ENCODE results near the gene NEO1. TPM values are rescaled to one million over a fixed set of nuclear protein-coding genes. Genes with fewer than 3 reads are reported as not detected.

The NEO1 gene
- polyA plus RNA-seq, 1 donor (not counting 4 experiments of a cell fraction or from before 2014, with no cell fraction given) = 4.4 TPM

- Histone ChIP-seq H3K9me1 (ENCODE audit: control insufficient read depth, extremely low read depth, insufficient read depth, low read length) (no peaks in the 10 kb centered on the region), H3K9me3 (ENCODE audit: control insufficient read depth, low read depth, low read length) (no peaks in the 10 kb centered on the region), H3K4me2 (ENCODE audit: control insufficient read depth, extremely low read depth, insufficient read depth, low read depth, low read length) (no peak overlapping the region), H3K9ac (ENCODE audit: control insufficient read depth, extremely low read depth, insufficient read depth, low read length) (no peak overlapping the region), H3K4me3 (ENCODE audit: control insufficient read depth in 2 of 3, extremely low read depth in 1 of 3, insufficient read depth in 2 of 3, low read depth in 1 of 3, low read length in 3 of 3) (no peak overlapping the region), H3K4me1 (ENCODE audit: control insufficient read depth, extremely low read depth, insufficient read depth, low read length) (no peaks in the 10 kb centered on the region), H3K36me3 (ENCODE audit: control insufficient read depth in 2 of 2, extremely low read depth in 1 of 2, insufficient read depth in 2 of 2, low read length in 2 of 2) (no peaks in the 10 kb centered on the region), H3K27me3 (ENCODE audit: control insufficient read depth, extremely low read depth, insufficient read depth, low read length) (peaks cover 3% of the 10 kb centered on the region), H3K27ac (ENCODE audit: control insufficient read depth, insufficient read depth, low read length) (no peak overlapping the region), H2AFZ (ENCODE audit: control insufficient read depth, low read length) (no peak overlapping the region), H3K79me2 (ENCODE audit: control insufficient read depth, insufficient read depth, low read length) (no peaks in the 10 kb centered on the region), H4K20me1 (ENCODE audit: control insufficient read depth, extremely low read depth, insufficient read depth, low read length) (no peaks in the 10 kb centered on the region)
- dilution Hi-C loops (cut with MboI; ENCODE audit: extremely low pct_ligation_motif_present, low sequenced_read_pairs) = no loop called here
- FAIRE-seq (no peak), DNase-seq (ENCODE audit: low read depth, low spot score) (no peak)
- TF ChIP-seq EZH2 (IDR thresholded peaks at IDR 0.05; ENCODE audit: low read length) = no peak
- TF ChIP-seq CTCF (optimal IDR thresholded peaks at IDR 0.05 in 1 of 3, IDR thresholded peaks at IDR 0.05 in 1 of 3, conservative IDR thresholded peaks at IDR 0.05 in 1 of 3; ENCODE audit: extremely low read depth in 1 of 3, insufficient read depth in 2 of 3, low read length in 3 of 3) = no peak
Observed at GRCh38 chr15:73023071-73023470, 29.2 kb upstream of the NEO1 start.

- H4K20me1 ChIP-seq (ENCODE audit: control insufficient read depth, extremely low read depth, insufficient read depth, low read length) = no peaks in the 10 kb centered on the region
- FAIRE-seq (no peak), DNase-seq (ENCODE audit: low read depth, low spot score) (no peak)
- no peaks in the 10 kb centered on the region for H3K79me2 ChIP-seq (ENCODE audit: control insufficient read depth, insufficient read depth, low read length)
- no peaks in the 10 kb centered on the region for H3K9me1 ChIP-seq (ENCODE audit: control insufficient read depth, extremely low read depth, insufficient read depth, low read length)
- no peak overlapping the region for H3K4me2 ChIP-seq (ENCODE audit: control insufficient read depth, extremely low read depth, insufficient read depth, low read depth, low read length)
- TF ChIP-seq EZH2 (IDR thresholded peaks at IDR 0.05; ENCODE audit: low read length) = no peak
- no peak for TF ChIP-seq CTCF (optimal IDR thresholded peaks at IDR 0.05 in 1 of 3, IDR thresholded peaks at IDR 0.05 in 1 of 3, conservative IDR thresholded peaks at IDR 0.05 in 1 of 3; ENCODE audit: extremely low read depth in 1 of 3, insufficient read depth in 2 of 3, low read length in 3 of 3)
- no peak overlapping the region for H3K27ac ChIP-seq (ENCODE audit: control insufficient read depth, insufficient read depth, low read length)
- H3K4me3 ChIP-seq (ENCODE audit: control insufficient read depth in 2 of 3, extremely low read depth in 1 of 3, insufficient read depth in 2 of 3, low read depth in 1 of 3, low read length in 3 of 3) = no peak overlapping the region
- H3K27me3 ChIP-seq (ENCODE audit: control insufficient read depth, extremely low read depth, insufficient read depth, low read length) = peaks cover 3% of the 10 kb centered on the region
- dilution Hi-C loops (cut with MboI; ENCODE audit: extremely low pct_ligation_motif_present, low sequenced_read_pairs) = no loop called here
- no peak overlapping the region for H3K9ac ChIP-seq (ENCODE audit: control insufficient read depth, extremely low read depth, insufficient read depth, low read length)
- no peaks in the 10 kb centered on the region for H3K4me1 ChIP-seq (ENCODE audit: control insufficient read depth, extremely low read depth, insufficient read depth, low read length)
- H3K36me3 ChIP-seq (ENCODE audit: control insufficient read depth in 2 of 2, extremely low read depth in 1 of 2, insufficient read depth in 2 of 2, low read length in 2 of 2) = no peaks in the 10 kb centered on the region
- no peaks in the 10 kb centered on the region for H3K9me3 ChIP-seq (ENCODE audit: control insufficient read depth, low read depth, low read length)
- H2AFZ ChIP-seq (ENCODE audit: control insufficient read depth, low read length) = no peak overlapping the region
Observed at GRCh38 chr15:73024168-73024567, 28.1 kb upstream of the NEO1 start.

Data from keratinocyte (primary cell).